Measurements from ENCODE around the gene SLC16A13. TPM values are rescaled to one million over a fixed set of nuclear protein-coding genes. Genes with fewer than 3 reads are reported as not detected.
"Not testable (repeated sequence)": the region's sequence is repeated elsewhere in the genome, so short reads cannot be mapped to it uniquely, and the experiment has no call there.

The SLC16A13 gene
- total and polyA plus RNA-seq, 10 of the 15 experiments (the other 5 are each of a cell fraction or from before 2014, with no cell fraction given): 0.34 to 12.1 (median 3.3) TPM

GRCh38 chr17:6989779-6990178, 46.0 kb upstream of the SLC16A13 start (continued):
- TF ChIP-seq ZBTB11 (CRISPR knock-in tag; IDR thresholded peaks at IDR 0.05): no peak
- no peak for TF ChIP-seq CHD2 (IDR thresholded peaks at IDR 0.05; ENCODE audit: borderline replicate concordance, low read depth, low read length)
- TF ChIP-seq JUNB (IDR thresholded peaks at IDR 0.05): no peak
- TF ChIP-seq HDAC2 (IDR thresholded peaks at IDR 0.05): no peak
- TF ChIP-seq HCFC1 (IDR thresholded peaks at IDR 0.05; ENCODE audit: low read length): no peak

GRCh38 chr17:6993613-6994056, 42.2 kb upstream of the SLC16A13 start:
- H3K4me1 ChIP-seq (ENCODE audit: control insufficient read depth, insufficient read depth, low read length); H3K4me3 ChIP-seq; in situ Hi-C loops (cut with MboI); H2AFZ ChIP-seq (ENCODE audit: control insufficient read depth, low read depth, low read length); FAIRE-seq; H3K79me2 ChIP-seq (ENCODE audit: control insufficient read depth, insufficient read depth, low read length); H3K27me3 ChIP-seq (replicated peaks in 1 of 2; ENCODE audit: control insufficient read depth in 2 of 2, insufficient read depth in 2 of 2, low read length in 1 of 2); H3K4me2 ChIP-seq (ENCODE audit: control insufficient read depth, insufficient read depth); BruUV-seq (replicated peaks); ATAC-seq; intact Hi-C loops (cut with micrococcal nuclease; ENCODE audit: unreplicated experiment); H3K9me3 ChIP-seq (replicated peaks; ENCODE audit: control insufficient read depth, insufficient read depth, low read length); DNase-seq (ENCODE audit: low read depth, low spot score); H4K20me1 ChIP-seq (ENCODE audit: control insufficient read depth, insufficient read depth); H3K9ac ChIP-seq (ENCODE audit: control insufficient read depth, insufficient read depth, low read length); RAD21 ChIA-PET (ENCODE audit: unreplicated experiment); H3K36me3 ChIP-seq (ENCODE audit: control insufficient read depth in 2 of 2, insufficient read depth in 2 of 2, low read length in 1 of 2); H3K27ac ChIP-seq (ENCODE audit: control insufficient read depth, insufficient read depth): not testable (repeated sequence)
- ChIA-PET CTCF (interaction anchor here (2.3 kb wide), 1 partner anchor 11 kb away, joined by 9 read pairs; no protein-coding TSS in a partner anchor), POLR2A (interaction anchor here (0.6 kb wide), 1 partner anchor 205 kb away, joined by 3 read pairs; no protein-coding TSS in a partner anchor), SMC1A (ENCODE audit: uncharacterized antibody, unreplicated experiment) (interaction anchor here (0.9 to 1.3 kb wide), 2 partner anchors 9 to 83 kb away, joined by 3 read pairs; no protein-coding TSS in a partner anchor)
- WGBS (ENCODE audit: insufficient coverage, insufficient replicate concordance, low lambda C conversion rate, missing lambda C conversion rate): 68% methylated on average over 5 of the region's 5 CpGs

Measured in GM12878 (cell line).